ENCODE data around the gene F8.

DNA sequence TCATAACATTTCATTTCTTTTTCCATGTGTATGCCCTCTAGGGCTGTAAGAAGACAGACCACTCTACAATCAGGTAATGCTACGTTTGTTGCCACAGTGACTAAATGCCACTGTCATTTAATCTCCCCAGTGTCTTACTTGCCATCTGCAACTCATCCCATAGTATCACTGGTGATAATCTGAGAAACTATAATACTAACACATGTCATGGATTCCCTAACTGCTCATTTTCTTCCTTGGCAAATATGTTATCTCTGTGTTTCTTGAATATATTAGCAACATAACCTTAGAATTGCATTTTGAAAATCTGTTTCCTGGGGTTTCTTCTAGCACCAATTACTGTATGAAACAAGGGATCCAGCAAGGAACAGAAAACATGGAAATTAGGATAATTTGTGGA, 130.2 kb downstream of the F8 start:
- TF ChIP-seq POLR2A (IDR thresholded peaks at IDR 0.05; ENCODE audit: low read depth, low read length) (no peak), CTCF (conservative IDR thresholded peaks at IDR 0.05; ENCODE audit: low read depth, low read length) (no peak), RAD21 (IDR thresholded peaks at IDR 0.05; ENCODE audit: low read length) (no peak), RFX5 (IDR thresholded peaks at IDR 0.05; ENCODE audit: low read depth, low read length) (no peak), MAFK (IDR thresholded peaks at IDR 0.05; ENCODE audit: low read depth, low read length) (no peak)
